HEK293T (cell line): ENCODE results near the gene ASGR1.

Source experiments
- ARNT ChIP-seq: fragments of 450-650 bp; IDR thresholded peaks from 2 replicates; pipeline ENCODE4 v1.6.1; 2017; ENCODE audit warnings: mild to moderate bottlenecking
- BHLHE40 ChIP-seq: fragments of 450-650 bp; IDR thresholded peaks from 2 replicates; pipeline ENCODE4 v1.6.1; 2016; ENCODE audit warnings: mild to moderate bottlenecking, moderate library complexity, borderline replicate concordance
- CTBP1 ChIP-seq: fragments of 450-650 bp; IDR thresholded peaks from 2 replicates; pipeline ENCODE4 v1.6.1; 2016; ENCODE audit warnings: borderline replicate concordance
- ELF4 ChIP-seq: fragments of 450-650 bp; IDR thresholded peaks from 2 replicates; pipeline ENCODE4 v1.6.1; 2017; ENCODE audit warnings: antibody characterized with exemption
- FOXA1 ChIP-seq: fragments of 450-650 bp; IDR thresholded peaks from 2 replicates; pipeline ENCODE4 v1.6.1; 2016; ENCODE audit warnings: mild to moderate bottlenecking
- FOXK2 ChIP-seq: fragments of 450-650 bp; IDR thresholded peaks from 2 replicates; pipeline ENCODE4 v1.6.1; 2016; ENCODE audit warnings: mild to moderate bottlenecking
- FOXM1 ChIP-seq: fragments of 450-650 bp; IDR thresholded peaks from 2 replicates; pipeline ENCODE4 v1.6.1; 2017; ENCODE audit warnings: mild to moderate bottlenecking, borderline replicate concordance
- HDGF ChIP-seq: fragments of 450-650 bp; IDR thresholded peaks from 2 replicates; pipeline ENCODE4 v1.6.1; 2017; ENCODE audit warnings: antibody characterized with exemption, borderline replicate concordance
- L3MBTL2 ChIP-seq: fragments of 450-650 bp; conservative IDR thresholded peaks from 2 replicates; pipeline ENCODE4 v1.6.1; 2016; ENCODE audit warnings: mild to moderate bottlenecking
- LEF1 ChIP-seq: fragments of 450-650 bp; IDR thresholded peaks from 2 replicates; pipeline ENCODE4 v1.6.1; 2017; ENCODE audit warnings: mild to moderate bottlenecking, borderline replicate concordance
- NFRKB ChIP-seq: fragments of 450-650 bp; IDR thresholded peaks from 2 replicates; pipeline ENCODE4 v1.6.1; 2016; ENCODE audit warnings: mild to moderate bottlenecking, moderate library complexity
- SP1 ChIP-seq: fragments of 450-650 bp; IDR thresholded peaks from 2 replicates; pipeline ENCODE4 v1.6.1; 2017
- SUZ12 ChIP-seq: fragments of 450-650 bp; IDR thresholded peaks from 2 replicates; pipeline ENCODE4 v1.6.1; 2016; ENCODE audit warnings: mild to moderate bottlenecking
- ZNF384 ChIP-seq: fragments of 450-650 bp; IDR thresholded peaks from 2 replicates; pipeline ENCODE4 v1.6.1; 2016

DNA sequence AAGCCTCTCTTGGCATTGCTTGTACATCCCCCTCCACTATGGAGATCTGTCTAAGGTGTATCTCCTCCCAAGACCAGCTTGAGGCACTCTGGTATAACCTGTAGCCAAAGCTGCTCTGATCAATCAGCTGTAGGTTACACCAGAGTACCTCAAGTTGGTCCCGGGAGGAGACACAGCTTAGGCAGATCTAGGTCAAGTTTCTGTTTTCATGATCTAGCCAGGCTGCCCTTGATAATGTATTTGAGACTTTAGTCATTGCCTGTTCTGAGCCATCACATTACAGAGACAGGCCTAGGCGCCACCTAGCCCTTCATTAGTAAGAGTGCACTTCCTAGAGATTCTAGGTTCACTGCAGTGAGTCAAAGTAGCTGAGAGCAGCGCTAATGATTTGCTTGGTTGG lies 31.4 kb downstream of the ASGR1 start:
- TF ChIP-seq FOXK2 (no peak), FOXA1 (no peak), NFRKB (no peak), SUZ12 (no peak), ZNF384 (no peak), FOXM1 (no peak), ELF4 (no peak), CTBP1 (no peak), SP1 (no peak), LEF1 (no peak), ARNT (no peak), L3MBTL2 (no peak), BHLHE40 (no peak), HDGF (no peak)
